ENCODE data around the gene MAN1C1. TPM values are rescaled to one million over a fixed set of nuclear protein-coding genes. Genes with fewer than 3 reads are reported as not detected.
"Not testable (repeated sequence)": the region's sequence is repeated elsewhere in the genome, so short reads cannot be mapped to it uniquely, and the experiment has no call there.

MAN1C1 gene
- total RNA-seq, 1 experiment from 2014 or later: 0.67 TPM

DNA sequence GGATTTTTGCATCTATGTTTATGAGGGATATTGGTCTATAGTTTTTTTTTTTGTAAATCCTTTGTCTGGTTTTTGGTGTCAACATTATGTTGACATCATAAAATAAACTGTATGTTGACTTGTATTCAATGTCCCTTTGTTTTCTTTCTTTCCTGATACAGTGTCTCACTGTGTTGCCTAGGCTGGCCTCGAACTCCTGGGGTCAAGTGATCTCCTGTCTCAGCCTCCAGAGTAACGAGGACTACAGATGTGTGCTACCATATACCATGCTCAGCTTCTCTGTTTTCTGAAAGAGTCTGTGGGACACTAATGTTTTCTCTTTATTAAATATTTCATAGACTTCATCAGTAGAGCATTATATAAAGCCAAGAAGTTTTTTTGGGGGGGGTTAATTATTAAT lies 18.3 kb downstream of the MAN1C1 start:
- DNase-seq (ENCODE audit: low spot score): no peak

- not testable (repeated sequence) for DNase-seq (ENCODE audit: low spot score)
These were observed 19.6 kb downstream of the MAN1C1 start for GRCh38 chr1:25636141-25636540.

DNA sequence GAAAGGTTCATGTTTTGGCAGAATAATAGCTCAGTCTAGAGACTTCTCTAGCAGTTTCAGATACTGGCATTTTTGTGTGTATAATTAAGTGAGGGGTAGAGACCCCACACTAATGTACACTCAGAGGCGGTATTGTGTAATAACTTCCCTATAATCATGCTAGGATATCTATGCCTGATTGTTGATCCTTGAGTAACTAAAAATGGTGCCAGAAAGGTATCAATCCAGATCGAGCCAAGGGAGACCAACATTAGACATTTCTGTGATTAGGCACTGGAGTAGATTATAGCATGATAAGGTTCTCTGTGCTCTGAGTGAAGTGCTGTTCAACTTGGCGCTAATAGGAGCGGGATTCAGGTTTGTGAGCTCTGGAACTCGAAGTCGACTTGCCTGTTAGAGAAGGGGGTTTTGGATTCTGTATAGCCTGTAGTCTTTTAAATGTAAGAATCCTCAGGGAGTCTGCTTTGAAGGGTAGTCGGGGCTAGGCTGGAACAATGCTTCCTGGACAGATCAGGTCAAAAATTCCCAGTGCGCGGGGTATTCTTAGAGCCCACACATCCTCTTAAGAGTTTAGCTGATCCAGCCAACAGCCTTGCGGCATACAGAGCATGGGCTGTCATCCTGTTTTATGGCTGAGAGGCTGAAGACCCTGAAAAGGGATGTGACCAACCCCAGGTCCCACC lies 24.2 kb downstream of the MAN1C1 start:
- DNase-seq (ENCODE audit: low spot score): no peak

- no peak for DNase-seq (ENCODE audit: low spot score)
These were observed 24.7 kb downstream of the MAN1C1 start for GRCh38 chr1:25641329-25641725.

DNA sequence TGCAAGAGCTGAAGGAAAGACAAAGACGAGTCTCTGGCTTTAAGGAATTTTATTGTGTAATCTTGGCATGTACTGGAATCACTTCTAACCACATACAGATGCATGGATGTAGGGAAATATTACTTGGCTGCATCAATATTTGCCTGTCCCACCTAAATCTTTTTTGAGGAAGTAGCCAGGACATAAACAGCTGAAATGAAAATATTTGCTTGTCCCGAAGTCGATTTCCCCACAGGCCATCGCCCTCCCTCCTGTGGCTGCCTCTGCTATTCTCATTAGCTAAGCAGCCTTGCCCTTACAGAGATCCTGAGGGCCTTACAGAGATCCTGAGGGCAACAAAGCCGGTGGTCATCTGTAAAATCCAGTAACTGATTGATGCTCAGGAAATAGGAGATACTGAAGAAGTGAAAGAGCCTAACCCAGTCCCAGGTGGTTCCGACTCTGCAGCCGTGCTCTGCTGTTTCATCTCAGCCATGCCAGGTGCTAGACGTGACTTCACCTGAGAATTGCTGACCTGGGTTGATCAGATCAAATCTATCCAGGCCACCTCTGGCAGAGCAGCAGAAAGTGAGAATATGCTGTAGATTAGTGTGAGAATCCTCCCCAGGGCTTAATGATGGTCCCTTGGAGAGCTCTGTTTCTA lies 25.5 kb downstream of the MAN1C1 start:
- DNase-seq (ENCODE audit: low spot score): no peak

DNA sequence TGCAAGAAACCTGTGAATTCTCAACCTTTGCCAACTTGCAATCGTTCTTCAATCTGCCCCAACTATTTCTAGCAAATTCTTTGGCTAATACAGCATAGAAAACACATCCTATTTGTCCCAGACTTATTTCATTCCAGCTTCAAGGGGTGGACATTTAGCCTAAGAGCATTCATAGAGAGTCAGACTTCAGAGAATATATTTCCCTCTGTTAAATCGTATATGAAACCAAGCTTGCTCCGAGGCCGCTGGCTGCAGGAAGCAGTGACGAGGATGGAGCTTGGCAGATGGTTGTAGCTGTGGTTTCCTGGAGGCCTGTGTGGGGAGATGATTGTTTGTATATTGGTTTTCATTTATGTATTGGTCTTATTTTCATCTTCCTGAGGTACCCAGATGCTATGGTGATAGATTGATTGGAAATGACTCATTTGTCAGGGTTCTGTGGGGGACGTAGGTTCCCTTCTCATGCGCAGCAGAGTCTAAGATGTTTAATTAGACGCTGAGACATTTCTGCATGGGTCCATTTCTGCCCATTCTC lies 26.1 kb downstream of the MAN1C1 start:
- no peak for DNase-seq (ENCODE audit: low spot score)

- no peak for DNase-seq (ENCODE audit: low spot score)
These were observed 27.3 kb downstream of the MAN1C1 start for GRCh38 chr1:25643929-25644328.

DNA sequence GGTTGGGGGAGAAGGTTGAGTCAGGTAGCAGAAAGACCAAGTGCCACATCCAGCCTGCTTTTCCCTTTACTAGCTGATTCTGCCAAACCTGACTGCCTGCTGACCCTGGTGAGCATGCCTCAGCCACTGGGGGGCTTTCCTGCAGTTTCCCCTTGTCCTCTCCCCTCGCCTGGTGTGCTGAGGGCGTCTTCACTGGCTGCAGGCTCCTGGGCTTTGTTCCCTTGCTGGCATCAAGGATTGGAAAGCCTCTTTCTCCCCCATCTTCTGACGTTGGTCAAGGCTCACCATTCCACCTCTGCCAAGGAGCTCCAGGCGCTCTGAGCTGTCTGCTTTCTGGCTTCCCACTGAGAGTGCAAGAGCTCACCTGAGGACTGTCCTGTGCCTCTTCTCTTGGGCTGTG lies 28.4 kb downstream of the MAN1C1 start:
- no peak for DNase-seq (ENCODE audit: low spot score)

DNA sequence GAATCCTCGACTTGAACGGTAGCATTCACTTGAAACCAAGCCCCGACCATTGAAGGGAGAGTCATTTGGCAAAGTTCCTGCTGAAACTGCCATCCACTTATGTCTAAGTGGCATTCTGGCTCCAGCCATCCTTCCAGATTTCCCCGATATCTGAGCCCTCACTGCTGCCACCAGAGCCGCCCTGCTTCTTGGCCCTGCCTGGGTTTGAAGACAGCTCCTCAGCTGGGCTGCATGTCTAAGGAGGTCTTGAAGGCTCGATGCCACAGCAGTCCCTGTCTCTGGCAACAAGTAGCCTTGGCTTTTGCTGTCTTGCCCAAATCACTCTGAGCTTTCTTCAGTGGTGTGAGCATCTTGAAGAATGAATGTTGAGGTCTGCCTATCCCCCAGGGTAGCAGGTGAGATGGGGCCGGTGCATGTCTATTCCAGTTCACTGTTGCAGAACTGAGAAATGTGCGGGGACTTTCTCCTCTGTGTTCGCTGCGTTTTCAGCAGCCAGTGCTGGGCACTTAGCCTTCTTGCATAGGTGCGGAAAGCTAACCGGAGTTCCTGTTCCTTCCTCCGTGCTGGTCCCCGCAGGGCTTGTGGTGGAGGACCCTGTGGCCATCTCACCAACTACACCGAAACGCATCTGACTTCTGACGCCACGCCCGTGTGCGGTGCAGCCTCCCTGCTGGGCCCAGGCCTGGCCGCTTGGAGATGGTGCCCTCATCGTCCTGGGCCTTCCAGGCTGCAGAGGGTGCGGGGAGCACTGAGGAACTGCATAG lies 29.2 kb downstream of the MAN1C1 start:
- no peak for DNase-seq (ENCODE audit: low spot score)

DNA sequence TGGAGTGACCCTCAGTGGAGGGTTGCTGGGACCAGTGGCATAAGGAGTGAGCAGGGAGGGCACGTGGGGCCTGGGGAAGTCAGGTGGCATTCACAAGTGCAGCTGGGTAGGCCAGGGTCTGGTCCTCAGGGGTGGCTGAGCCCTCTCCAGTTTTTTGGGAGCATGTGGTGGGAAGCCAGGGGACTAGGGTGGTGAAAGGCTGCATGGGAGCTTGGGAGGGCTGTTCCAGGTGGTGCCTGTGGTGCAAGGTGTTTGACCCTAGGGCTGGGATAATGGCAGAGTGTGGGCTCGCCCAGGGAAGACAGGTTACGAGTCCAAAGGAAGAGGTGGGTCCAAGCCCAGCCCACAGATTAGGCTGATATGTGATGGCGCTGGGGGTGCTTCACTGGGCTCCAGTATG lies 30.5 kb downstream of the MAN1C1 start:
- no peak for DNase-seq (ENCODE audit: low spot score)

- DNase-seq (ENCODE audit: low spot score): no peak
These were observed 31.3 kb downstream of the MAN1C1 start for GRCh38 chr1:25647863-25648262.

DNA sequence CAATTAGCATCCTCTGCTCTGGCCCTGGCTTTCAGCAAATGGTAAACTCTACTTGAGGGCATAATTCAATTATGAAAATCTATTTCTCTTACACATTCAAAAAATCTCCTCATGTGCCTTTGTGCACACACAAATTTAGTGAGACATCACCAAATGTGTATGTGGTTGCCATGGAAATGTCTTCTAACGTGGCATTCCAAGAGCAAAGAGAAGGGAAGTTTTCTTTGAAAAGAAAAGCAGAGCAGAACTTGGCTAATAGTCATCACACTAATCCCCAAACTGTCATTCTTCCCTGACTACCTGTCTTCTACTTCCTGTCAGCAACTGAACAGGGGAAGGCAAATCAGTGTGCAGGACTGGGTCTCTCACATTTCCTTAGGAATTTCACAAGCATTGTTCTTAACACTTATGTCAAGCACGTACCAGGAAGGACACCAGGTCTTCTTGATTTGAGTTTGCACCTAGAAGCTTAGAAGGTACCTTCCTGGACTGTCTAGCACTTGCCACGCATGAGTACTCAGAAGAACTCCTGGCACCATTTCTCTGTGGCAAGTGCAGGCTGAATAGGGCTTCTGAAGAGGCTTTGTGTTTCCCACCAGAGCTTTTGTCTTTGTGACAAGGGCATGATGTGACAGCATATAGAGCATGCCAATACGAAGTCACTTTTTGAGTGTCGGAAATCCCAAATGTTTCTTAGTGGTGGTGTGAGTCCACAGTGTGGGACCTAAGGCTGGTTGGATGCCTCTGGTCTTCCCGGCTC lies 32.3 kb downstream of the MAN1C1 start:
- DNase-seq (ENCODE audit: low spot score): no peak

DNA sequence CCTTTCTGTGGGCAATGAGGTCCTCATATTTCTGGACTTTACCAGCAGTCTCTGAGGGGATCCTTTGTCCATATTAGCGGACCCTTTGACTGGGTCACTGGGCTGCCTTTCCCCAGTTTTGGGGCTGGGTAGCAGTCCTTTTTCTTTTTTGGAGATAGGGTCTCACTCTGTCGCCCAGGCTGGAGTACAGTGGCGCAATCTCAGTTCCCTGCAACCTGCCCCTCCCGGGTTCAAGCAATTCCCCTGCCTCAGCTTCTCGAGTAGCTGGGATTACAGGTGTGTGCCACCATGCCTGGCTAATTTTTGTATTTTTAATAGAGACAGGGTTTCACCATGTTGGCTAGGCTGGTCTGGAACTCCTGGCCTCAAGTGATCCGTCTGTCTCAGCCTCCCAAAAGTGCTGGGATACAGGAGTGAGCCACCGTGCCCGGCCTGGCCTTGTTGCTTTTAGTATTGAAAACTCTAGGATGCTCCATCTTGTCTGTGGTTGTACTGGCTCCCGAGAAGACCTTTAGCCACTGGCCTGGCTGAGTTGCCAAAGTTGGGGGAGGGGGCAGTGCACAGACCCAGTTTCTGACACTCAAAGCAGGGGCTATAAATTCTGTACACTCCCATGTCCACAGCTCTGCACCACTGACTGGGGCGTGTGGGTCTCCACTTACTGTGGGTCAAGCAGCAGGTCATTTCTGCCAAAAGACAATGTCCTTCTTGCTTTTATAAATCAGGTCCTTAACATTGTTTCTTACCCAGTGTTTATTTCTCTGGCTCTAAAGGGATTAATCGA lies 33.1 kb downstream of the MAN1C1 start:
- no peak for DNase-seq (ENCODE audit: low spot score)

DNA sequence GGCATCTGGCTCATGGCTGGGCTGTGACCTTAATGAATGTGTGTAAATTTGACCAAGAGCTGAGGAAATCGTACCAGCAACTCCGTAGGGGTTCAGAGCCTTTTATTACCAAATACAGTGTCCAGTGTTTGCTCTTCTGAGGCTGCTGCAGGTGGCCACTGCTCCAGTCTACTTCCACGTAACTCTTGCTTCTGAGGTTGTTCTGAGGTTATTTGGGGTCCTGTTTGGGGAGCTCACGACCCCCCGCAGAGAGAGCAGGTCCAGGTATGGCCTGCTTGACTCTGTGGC lies 33.6 kb downstream of the MAN1C1 start:
- no peak for DNase-seq (ENCODE audit: low spot score)

DNA sequence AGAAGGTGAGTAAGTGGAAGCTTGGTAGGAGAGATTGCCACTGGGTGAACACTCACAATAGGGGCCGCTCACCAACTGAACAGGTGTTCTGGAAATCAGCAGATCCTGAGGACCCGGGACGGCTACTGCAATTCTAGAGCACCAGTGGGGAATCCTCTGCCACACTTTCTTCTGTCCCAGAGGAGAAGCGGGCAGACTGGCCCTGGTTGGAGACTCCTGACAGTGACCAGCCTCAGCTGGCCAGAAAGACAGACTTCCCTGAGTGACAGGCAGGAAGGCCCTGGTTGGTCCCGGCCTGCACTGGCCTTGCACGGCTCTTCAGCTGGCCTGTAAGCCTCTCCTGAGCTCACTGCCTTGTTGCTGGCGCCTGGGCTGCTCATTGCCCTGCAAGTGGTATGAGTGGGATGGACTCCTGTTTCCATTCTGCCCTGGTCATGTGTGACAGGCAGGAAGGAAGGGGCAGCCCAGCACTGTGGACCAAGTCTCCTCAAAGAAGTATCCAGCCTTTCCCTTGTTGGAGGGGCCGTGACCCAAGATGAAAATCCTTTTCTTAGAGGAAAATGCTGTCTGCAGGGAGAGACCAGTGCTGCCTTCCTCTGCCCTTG lies 34.5 kb downstream of the MAN1C1 start:
- DNase-seq (ENCODE audit: low spot score): no peak

- DNase-seq (ENCODE audit: low spot score): no peak
These were observed 35.5 kb downstream of the MAN1C1 start for GRCh38 chr1:25651824-25652741.

DNA sequence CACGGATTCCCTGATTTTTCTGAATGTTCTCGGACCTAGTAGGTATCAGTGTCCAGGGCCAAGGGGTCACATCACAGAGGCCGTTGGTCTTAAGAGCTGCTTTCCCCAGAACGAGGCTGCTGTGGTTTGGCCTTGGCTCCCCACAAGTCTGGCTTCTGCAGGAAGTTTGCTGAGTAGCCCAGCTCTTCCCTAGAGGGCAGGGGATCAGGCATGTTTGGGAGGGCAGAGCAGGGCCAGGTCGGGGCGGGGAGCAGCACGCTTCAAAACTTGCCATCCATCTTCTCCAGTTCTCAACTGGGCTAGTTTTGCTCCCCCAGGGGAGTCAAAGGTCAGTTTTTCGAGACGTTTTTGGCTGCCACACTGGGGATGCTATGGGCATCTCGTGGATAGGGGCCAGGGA lies 37.0 kb downstream of the MAN1C1 start:
- DNase-seq (ENCODE audit: low spot score): no peak

DNA sequence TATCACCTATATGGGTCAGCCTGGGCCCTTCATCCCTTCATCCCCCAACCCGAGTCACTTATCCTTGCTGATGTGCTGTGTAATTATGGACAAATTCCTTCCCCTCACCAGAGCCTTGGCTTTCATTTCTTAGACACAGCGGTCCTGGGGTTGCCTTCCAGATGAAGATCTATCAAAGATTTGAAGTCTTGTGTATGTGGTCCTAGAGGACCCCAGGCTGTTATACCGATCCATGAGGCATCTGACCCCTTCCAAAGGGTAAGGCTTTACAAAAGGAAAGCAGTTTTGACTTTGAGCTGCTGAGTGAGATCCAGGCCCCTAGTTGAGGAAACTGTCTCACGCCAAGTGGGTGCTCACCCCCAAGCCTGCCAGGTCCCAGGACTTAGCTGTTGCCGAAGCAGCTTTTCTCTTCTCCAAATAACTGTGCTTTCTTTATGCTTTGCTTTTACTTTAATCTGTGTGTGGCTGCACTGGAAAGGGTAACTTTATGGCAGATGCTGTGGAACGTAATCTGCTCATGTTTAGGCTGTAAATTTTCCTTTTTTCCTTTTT lies 37.6 kb downstream of the MAN1C1 start:
- no peak for DNase-seq (ENCODE audit: low spot score)

DNA sequence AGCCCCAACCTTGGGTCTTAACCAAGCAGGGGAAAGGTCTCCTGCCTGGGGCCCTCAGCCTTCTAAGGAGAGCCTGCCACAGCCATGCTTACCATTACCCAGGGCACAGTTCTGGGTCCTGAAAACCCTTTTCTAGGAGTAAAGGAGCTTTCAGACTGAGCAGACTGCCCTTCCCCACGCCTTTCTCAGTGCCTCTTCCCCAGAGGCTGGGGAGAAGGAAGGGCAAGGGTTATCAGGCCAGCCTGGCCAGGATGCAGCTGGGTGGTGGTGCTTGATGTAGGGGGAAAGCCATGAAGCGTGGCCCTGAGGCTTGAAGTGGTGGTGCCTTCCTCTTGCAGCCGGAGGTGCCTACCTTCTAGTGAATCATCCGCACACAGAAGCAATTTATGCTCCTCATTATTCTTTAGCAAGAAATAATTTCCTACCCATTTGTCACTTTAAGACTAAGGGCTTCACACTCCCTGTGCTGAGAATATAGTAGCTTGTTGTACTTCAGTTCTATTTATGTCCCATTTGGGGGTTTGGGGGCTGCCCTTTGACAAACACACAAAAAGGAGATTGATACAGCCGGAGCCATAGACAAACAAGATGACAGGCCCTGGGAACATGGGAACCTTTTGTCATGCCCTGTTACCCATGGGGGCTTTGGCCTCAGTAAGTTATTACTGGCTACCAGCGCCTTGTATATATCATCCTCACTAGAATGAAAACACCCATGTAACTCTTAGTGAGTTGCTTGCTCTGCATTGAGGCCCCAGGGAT lies 40.7 kb downstream of the MAN1C1 start:
- DNase-seq (ENCODE audit: low spot score): no peak

Measured in A172 (cell line).